SK-N-MC (cell line): ENCODE data around the gene RHBDL1.

Source experiments
- EZH2 ChIP-seq: fragments of 200-600 bp; sonication (generic); IDR thresholded peaks from one replicate; pipeline ENCODE4 v1.6.1; 2017; ENCODE audit warnings: antibody characterized with exemption
- FOXP2 ChIP-seq: optimal IDR thresholded peaks from 2 replicates; pipeline ENCODE3; 2011; ENCODE audit warnings: mild to moderate bottlenecking, moderate library complexity; ENCODE audit not compliant: insufficient read depth; ENCODE audit errors: extremely low read length, control extremely low read depth
- POLR2AphosphoS5 ChIP-seq: IDR thresholded peaks from 2 replicates; pipeline ENCODE4 v1.6.1; 2012; ENCODE audit warnings: mild to moderate bottlenecking, low read depth, low read length, borderline replicate concordance

DNA sequence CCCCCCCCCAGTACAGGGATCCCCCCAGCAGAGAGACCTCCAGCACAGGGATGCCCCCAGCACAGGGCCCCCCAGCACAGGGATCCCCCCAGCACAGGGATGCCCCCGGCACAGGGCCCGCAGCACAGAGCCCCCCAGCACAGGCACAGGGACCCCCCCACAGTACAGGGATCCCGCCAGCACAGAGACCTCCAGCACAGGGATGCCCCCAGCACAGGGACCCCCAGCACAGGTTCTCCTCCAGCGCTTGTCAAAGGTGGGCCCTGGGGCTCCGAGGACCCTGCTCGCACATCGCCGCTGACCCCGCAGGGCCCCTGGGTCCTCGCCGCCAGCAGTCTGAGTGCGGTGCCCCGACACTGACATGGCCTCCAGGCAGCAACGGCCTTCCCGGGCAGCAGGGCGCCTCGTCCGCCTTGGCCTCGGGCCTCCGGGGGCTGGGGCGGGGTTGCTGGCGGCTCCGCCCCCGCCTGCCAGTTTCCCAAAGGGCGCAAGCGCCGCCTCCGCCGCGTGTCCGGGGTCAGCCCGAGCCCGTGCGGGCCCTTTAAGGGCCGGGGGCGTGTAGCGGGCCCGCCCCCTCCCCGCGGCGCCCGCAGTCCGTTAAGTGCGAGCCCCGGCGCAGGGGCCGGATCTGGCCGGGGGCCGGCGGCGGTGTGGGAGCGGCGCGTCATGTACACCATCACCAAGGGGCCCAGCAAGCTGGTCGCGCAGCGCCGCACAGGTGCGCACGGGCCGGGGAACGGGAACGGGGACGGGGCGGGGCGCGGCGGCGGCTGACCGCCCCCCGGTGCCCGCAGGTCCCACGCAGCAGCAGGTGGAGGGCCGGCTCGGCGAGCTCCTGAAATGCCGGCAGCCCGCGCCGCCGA lies 33.9 kb upstream of the RHBDL1 start, which contains the start of gene MCRIP2:
- TF ChIP-seq EZH2 (no peak), POLR2AphosphoS5 (peak; percentile 48; the same call in 1 of the 2 replicates), FOXP2 (no peak)
